GM20000 (cell line): ENCODE measurements around the gene PHF13.

ENCODE experiments used
- DNase-seq: peaks from one replicate; pipeline ENCODE4 v3.0.0; 2012; ENCODE audit warnings: low spot score
- TF ChIP-seq, protein P1 (sequence below): IDR thresholded peaks from 2 replicates; pipeline ENCODE4 v1.5.1; 2012; ENCODE audit warnings: mild to moderate bottlenecking, control low read depth; ENCODE audit errors: extremely low read depth, missing control alignments

Gene PHF13

DNA sequence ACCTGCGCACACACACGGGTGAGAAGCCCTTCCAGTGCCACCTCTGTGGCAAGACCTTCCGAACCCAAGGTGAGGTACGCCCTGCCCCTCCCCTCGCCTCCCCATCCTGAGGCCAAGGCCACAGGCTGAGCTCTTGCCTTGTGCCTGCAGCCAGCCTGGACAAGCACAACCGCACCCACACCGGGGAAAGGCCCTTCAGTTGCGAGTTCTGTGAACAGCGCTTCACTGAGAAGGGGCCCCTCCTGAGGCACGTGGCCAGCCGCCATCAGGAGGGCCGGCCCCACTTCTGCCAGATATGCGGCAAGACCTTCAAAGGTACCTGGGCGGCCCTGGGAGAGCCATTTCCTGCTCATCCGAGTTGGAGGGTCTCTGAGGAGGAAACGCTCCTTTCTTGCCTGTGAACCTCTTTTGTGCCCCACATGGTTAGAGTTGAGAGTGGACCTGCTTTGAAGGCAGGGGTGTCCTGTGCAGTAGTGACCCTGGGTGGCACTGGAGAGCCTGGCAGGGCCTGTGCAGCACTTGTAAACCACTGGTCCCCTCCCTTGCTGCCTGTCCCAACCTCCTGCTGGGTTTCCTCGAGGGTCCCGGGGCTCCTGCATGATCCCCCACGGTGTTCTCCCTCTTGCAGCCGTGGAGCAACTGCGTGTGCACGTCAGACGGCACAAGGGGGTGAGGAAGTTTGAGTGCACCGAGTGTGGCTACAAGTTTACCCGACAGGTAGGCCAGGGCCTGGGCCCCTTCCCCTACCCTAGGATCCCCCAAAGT is 25.2 kb upstream of the PHF13 start:
- TF ChIP-seq, protein P1, sequence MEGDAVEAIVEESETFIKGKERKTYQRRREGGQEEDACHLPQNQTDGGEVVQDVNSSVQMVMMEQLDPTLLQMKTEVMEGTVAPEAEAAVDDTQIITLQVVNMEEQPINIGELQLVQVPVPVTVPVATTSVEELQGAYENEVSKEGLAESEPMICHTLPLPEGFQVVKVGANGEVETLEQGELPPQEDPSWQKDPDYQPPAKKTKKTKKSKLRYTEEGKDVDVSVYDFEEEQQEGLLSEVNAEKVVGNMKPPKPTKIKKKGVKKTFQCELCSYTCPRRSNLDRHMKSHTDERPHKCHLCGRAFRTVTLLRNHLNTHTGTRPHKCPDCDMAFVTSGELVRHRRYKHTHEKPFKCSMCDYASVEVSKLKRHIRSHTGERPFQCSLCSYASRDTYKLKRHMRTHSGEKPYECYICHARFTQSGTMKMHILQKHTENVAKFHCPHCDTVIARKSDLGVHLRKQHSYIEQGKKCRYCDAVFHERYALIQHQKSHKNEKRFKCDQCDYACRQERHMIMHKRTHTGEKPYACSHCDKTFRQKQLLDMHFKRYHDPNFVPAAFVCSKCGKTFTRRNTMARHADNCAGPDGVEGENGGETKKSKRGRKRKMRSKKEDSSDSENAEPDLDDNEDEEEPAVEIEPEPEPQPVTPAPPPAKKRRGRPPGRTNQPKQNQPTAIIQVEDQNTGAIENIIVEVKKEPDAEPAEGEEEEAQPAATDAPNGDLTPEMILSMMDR: no peak
- no peak for DNase-seq

- DNase-seq: no peak
- TF ChIP-seq, protein P1: no peak
These were observed 24.5 kb upstream of the PHF13 start for GRCh38 chr1:6588893-6589520.

GRCh38 chr1:6590046-6590445 is 23.5 kb upstream of the PHF13 start:
- no peak for DNase-seq
- TF ChIP-seq, protein P1: no peak

GRCh38 chr1:6591222-6591621 is 22.3 kb upstream of the PHF13 start:
- DNase-seq: no peak
- TF ChIP-seq, protein P1: no peak

GRCh38 chr1:6591644-6592043 is 21.9 kb upstream of the PHF13 start:
- TF ChIP-seq, protein P1: no peak
- DNase-seq: no peak

DNA sequence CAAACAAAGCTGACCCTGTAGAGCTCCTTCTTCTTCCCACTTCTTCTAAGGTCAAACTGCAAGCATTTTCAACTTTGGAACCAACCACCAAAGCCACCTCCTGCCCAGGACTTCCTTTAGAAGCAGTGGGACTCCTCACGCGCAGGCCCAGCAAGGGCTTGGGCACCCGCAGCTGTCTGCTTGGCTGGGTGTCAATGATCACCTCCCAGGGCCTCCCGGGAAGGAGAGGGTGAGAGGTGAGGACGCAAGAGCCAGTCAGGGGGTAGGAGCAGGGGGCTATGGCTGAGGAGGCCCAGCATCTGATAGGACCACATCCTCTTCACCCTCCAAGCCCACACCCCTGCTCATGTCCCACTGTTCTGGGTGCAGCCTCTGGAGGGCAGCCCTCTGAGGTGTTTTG is 21.1 kb upstream of the PHF13 start:
- no peak for DNase-seq
- TF ChIP-seq, protein P1: no peak

GRCh38 chr1:6592865-6593593 is 20.5 kb upstream of the PHF13 start:
- no peak for DNase-seq
- TF ChIP-seq, protein P1: no peak
